Activated T-cell treated with anti-CD3 and anti-CD28 coated beads for 1 hour (primary cell): ENCODE data around the gene SECTM1.
"Not testable (repeated sequence)": the region's sequence is repeated elsewhere in the genome, so short reads cannot be mapped to it uniquely, and the experiment has no call there.

Source experiments
- DNase-seq: peaks from one replicate; pipeline ENCODE4 v3.0.0-alpha.2; 2020; ENCODE audit warnings: low read depth

SECTM1 gene

DNA sequence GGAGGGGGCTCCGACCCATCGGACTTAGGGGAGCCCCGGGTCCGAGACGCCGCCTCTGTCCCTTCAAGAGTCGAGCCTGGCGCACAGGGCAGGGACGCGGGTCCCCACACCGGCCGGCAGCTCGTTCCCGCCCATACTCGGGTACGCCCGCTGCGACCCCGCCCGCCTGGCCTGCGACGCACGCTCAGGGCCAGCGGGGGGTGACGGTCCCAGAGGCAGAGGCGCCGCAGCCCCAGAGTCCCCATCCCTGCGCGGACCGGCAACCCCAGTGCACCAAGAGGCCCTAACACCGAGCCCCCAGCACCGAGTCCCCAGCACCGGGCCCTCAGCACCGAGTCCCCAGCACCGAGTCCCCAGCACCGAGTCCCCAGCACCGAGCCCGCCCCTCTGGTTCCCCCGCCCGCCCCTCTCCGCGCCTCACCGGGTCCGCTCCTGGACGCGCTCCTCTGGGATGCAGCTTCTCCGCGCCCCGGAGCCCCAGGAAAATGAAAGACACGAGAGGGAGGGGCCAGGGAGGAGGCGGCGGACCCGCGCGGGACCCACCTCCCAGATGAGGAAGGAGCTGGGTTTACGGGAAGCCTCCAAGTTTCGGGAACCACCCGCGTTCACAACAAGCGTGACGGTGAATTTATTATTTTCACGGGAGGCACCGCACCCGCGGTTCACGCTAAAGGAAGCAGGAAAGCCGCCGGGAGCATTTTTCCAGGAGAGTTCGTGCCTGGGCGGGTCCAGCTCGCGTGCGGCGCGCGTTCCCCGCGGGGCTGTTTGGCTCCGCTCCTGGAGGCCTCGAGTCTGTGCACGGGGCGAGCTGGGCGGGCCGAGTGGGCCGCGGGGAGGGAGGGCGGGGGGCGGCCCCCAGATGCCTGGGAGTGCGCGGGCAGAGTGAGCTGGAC lies at the start of gene SECTM1:
Gene SECTM1 (minus strand): TSS at position 488 of the 893 bp plus-strand sequence. CDS start 6,526 bp downstream, outside the sequence.
- DNase-seq = no peak

DNA sequence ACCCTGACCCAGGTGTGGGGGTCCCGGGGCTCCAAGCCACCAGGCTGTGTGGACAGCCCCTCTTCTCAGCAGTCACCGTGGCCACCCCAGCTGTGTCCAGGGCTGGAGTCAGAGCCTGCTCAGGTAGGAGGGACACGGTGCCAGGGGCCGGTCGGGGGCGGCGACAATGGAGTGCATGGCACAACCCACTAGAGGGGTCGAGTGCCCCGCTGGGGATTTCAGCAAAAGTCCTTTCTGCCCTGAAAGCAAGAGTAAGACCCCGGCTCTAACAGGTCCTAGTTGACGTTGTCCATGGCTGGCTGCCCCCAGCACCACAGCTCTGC lies 49.3 kb upstream of the SECTM1 start:
- DNase-seq = no peak

DNA sequence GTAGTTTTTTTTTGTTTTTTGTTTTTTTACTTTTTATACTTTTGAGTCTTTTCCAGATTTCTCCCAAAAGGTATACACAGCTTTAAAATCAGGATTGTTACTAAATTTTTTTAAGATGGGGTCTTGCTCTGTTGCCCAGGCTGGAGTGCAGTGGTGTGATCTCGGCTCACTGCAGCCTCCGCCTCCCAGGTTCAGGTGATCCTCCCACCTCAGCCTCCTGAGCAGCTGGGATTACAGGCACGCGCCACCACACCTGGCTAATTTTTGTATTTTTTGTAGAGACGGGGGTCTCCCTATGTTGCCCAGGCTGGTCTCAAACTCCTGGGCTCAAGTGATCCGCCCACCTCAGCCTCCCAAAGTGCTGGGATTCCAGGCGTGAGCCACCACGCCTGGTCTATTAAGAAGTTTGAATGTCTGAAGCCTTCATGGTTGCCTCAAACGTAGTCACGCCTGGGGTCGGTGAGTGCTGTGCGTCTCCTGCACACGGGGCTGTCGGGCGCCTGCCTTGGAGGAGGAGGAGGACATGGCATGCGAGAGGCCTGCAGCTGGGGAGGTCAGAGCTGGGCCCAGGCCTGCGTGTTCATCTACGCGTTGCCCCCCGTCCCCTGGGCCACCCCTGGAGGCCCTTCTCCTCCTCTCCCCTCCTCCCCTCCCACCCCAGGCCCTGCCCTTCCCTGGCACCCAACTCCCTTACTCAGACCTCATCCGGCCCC lies 48.8 kb upstream of the SECTM1 start:
- not testable (repeated sequence) for DNase-seq

DNA sequence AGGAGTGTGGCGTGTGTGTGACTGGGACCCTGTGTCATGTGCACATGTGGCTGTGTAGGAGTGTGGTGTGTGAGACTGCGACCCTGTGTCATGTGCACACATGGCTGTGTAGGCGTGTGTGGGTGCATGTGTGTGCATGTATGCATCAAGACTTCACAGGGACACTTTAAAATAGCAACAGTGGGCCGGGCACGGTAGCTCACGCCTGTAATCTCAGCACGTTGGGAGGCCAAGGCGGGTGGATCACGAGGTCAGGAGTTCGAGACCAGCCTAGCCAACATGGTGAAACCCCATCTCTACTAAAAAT lies 48.1 kb upstream of the SECTM1 start:
- not testable (repeated sequence) for DNase-seq

DNA sequence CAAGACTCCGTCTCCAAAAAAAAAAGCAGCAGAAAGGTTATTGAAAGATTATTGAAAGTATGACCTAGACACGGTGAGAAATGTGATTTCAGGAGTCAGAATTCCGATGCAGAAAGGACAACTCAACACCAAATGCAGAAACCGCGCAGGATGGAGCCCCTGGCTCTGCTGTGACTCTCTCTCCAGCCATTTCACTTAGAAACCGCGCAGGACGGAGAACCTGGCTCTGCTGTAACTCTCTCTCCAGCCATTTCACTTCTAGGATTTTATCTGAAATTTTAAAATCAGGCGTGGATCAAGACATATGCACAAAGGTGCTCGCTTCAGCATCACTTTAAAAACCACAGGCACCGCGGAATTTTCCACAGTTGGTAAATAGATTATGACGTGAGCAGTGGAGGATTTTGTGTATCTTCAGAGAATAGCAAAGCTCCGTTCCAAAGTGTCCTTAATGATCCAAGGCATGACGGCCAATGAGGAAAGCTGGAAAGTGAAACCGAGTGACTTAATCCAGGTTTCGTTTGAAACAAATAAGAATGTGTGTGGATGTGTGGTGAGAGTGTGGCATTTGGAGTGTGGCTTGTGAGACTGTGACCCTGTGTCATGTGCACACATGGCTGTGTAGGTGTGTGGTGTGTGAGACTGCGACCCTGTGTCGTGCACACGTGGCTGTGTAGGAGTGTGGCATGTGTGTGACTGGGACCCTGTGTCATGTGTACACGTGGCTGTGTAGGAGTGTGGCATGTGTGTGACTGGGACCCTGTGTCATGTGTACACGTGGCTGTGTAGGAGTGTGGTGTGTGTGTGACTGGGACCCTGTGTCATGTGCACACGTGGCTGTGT lies 47.5 kb upstream of the SECTM1 start:
- DNase-seq = no peak

DNA sequence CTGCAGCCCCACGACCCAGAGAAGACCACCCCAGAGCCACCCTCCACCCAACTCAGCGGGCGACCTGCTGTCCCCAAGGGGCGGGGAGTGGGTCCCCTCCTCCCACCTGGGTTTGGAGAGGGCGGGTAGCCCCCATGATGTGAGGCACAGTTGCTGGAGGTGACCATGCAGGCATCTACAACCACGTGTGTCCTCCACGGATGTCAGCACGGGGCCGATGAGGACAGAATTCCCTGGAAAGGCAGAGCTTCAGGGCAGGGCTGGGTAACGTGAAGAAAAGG lies 45.1 kb upstream of the SECTM1 start:
- no peak for DNase-seq

DNA sequence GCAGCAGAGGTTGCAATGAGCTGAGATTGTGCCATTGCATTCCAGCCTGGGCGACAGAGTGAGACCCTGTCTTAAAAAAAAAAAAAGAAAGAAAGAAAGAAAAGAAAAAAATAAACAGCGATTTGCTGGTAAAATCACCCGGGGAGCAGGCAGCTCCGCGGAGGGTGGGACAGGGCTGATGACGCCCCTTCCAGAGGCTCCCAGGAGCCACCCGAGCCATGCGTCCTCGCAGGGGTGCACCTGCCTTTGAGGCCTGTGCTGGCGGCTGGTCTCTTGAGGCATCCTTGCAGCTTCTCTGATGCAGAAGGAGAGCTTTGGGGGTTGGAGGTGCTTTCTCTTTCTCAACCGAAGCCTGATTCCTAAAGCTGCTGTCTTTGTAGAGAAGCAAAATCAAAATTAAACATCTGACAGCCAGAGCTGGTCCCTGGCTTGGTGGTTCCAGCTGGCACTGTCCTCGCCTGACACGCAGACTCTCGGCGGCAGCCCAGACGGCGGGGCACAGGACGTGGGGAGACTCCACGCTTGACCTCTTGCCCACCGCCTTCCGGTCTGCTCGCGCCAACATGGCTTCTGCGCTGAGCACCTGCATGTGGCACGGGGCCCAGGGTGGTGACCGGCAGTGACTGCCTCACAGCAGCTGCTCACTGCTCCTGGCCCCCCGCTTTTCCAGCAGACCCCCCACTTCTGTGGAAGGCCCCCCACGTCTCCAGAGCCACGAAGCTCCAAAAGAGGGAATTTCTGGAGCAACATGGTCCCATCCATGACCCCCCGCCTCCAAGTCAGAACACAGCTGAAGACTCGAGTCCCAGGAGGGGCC lies 44.6 kb upstream of the SECTM1 start:
- no peak for DNase-seq

DNA sequence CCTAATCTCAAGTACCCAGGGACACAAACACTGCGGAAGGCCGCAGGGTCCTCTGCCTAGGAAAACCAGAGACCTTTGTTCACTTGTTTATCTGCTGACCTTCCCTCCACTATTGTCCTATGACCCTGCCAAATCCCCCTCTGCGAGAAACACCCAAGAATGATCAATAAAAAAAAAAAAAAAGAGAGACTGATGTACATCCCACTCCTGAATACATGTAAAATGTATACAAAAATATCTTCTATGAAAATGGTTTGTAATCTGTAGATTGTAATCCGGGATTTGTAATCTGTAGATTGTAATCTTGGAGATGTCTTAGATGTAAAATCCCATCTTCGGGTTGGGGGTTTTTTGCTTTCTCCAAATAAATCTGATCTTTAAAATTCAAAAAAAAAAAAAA lies 43.7 kb upstream of the SECTM1 start:
- not testable (repeated sequence) for DNase-seq

DNA sequence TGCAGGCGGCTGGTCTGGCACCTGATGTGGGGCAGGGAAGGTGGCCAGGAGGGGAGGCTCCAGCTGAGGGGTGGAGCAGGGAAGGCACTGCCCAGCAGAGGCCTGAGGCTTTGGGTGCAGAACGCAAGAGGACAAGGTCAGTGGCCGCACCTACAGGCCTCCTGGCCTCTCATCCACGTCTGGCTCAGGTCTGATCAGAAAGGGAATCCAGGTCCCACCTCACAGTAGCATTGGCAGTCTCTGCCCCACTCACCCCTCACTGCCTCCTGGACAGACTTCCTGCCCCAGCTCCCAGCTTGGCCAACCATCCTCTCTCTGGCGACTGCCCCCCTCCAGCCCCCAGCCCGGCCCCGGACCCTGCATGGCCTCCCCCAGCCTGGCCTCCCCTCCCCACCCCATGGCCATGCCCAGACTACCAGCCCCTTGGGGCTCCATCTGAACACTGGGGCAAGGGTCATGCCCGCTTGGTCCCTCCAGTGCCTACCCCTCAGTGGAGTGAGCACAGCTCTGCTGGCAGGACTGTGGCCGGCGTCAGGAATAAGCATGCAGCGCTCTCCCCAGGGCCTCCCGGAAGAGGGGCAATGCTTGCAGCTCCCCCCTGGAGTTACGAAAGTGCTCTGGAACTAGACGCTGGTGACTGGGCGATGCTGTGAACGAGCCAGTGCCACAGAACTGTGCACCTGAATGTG lies 42.6 kb upstream of the SECTM1 start:
- DNase-seq = no peak

DNA sequence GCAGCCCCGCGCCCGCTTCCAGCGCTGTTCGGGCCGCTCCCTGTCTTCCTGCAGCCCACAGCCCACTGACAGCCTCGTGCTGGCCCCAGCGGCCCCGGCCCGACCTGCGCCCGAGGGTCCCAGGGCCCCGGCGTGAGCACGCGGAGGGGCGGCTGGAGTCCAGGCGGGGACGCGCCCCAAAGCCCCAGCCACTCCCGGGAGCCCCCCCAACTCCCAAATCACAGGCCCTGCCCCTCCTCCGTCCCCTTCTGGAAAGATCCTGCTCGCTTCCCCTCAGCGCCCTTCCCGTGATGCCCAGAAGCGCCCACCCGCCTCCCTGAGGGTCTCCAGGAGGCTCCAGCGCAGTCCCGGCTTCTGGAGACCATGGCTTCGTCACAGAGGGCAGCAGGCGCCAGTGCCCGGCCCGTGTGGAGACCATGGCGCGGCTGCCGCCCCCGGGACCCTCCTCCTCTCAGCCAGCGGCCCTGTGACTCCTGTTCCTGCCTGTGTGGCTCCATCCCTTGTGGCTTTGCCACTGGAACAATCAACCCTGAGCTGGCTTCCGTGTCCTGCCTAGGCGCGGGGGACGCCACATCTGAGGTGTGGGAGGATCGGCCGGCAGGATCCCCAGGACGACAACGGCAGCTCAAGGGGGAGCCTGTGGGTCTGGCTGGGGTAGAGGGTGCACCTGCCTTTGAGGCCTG lies 41.9 kb upstream of the SECTM1 start:
- DNase-seq = no peak

DNA sequence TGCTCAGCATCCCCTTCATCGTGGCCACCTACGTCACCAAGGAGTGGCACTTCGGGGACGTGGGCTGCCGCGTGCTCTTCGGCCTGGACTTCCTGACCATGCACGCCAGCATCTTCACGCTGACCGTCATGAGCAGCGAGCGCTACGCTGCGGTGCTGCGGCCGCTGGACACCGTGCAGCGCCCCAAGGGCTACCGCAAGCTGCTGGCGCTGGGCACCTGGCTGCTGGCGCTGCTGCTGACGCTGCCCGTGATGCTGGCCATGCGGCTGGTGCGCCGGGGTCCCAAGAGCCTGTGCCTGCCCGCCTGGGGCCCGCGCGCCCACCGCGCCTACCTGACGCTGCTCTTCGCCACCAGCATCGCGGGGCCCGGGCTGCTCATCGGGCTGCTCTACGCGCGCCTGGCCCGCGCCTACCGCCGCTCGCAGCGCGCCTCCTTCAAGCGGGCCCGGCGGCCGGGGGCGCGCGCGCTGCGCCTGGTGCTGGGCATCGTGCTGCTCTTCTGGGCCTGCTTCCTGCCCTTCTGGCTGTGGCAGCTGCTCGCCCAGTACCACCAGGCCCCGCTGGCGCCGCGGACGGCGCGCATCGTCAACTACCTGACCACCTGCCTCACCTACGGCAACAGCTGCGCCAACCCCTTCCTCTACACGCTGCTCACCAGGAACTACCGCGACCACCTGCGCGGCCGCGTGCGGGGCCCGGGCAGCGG lies 41.2 kb upstream of the SECTM1 start:
- no peak for DNase-seq

DNA sequence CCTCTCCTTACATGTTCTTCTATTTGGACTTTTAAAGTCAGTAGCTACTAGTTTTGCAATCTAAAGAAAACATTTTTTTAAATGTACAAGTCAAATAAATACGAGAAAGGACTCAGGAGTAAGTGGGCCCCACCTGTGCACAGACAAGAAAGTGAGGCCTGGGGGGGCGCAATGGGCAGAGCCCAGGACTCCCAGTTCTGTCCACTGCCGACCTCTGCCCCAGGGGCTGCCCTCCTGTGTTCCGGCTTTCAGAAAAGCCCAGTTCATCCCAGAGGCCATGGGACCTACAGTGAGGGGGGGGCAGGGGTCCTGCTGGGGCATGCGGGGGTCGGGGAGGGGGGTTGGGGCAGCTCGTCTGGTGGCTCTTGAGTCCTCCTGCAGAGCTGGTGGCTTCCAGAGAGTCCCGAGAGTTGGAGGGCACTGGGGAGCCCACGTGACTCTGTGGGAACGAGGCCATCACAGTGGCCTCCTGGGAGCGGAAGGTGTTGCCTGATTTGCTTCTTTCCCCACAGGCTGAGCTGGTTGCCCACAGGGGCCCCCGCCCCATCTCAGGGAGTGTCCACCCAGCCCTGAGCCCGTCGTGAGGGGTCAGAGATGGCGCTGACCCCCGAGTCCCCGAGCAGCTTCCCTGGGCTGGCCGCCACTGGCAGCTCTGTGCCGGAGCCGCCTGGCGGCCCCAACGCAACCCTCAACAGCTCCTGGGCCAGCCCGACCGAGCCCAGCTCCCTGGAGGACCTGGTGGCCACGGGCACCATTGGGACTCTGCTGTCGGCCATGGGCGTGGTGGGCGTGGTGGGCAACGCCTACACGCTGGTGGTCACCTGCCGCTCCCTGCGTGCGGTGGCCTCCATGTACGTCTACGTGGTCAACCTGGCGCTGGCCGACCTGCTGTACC lies 40.4 kb upstream of the SECTM1 start:
- DNase-seq = no peak

DNA sequence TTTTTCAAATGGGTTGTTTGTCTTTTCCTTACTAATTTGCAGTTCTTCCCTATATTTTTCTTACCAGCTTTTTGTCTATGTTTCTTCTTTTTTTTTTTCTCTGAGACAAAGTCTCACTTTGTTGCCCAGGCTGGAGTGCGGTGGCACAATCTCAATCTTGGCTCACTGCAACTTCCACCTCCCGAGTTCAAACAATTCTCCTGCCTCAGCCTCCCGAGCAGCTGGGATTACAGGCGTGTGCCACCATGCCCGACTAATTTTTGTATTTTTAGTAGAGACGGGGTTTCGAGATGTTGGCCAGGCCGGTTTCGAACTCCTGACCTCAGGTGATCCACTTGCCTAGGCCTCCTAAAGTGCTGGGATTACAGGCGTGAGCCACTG lies 39.5 kb upstream of the SECTM1 start:
- DNase-seq = not testable (repeated sequence)

DNA sequence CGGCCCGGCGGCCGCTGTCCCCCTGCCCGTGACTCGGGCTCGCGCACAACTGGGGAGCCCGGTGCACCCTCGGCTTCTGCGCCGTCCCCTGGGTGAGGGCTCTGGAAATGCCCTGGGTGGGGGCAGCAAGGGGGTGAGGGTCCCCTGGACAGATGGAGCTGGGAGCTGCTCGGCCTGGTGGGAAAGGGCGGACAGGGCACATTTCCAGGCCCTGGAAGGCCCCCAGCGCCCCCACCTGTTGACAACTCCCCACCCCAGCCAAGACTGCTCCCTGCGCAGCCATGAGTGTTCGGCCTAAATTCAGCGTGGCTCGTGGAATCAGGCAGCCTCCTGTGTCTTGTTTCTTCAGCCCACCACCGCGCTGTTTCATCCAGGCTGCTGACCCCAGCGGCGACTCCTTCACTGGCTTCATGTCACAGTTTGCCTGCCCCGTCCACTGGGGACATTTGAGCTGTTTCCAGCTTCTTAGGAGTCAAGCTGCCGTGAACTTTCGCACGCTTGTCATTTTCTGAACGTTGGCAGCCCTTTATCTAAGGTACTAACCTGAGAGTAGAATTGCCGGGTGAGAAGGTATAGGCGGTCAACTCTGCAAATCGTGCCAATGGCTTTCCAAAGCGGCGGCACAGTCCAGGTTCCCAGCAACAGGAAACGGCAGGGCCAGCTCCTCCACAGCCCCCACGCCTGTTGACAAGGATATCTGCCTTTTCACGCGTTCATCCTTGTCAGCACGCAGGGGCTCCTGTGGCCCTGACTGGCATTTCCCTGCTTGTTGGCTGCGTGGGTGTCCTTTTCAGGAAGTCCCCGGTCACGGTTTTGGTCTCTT lies 38.9 kb upstream of the SECTM1 start:
- no peak for DNase-seq

DNA sequence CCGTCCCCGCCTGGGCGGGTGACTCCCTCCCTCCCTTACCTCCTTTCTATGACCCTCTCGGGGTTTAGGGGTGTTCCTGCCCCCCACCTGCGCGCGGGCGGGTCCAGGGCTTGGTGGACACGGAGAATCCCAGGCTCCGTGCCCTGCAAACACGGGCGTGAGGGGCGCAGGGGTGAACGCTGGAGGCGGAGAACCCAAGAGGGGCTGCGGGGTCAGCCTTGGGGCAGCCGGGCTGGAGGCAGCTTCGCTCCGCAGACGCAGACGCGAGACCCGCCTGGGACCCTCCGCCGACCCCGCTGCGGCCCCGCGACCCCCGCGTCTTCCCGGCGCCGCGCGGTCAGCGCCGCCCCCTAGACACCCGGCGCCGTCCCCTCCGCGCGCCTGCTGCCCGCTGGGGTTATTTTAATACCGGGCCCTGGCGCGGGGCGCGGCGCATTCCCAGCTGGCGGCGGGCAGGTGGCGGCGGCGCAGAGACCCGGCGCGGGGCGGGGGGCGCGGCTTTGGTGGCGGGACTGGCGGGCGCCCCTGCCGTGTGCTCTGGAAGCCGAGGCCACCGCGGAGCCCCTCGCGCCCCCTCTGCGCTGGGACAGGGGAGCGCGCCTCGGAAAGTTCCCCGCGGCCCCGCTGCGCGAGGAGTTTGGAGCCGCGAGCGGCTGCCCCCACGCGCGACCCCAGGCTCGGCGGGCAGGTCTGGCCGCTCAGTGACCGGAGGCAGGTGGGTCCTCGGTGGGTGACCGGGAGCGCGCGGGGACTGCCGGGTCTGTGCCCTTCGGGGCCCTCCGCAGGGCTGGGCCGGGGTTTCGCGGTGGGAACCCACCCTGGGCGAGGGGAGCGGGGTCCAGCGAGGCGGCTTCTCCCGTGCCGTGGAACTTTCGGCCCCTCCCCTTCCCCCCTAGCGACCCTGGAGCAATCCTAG lies 38.0 kb upstream of the SECTM1 start, which contains the start of gene UTS2R:
Gene UTS2R (plus strand): TSS at position 433 of the 916 bp plus-strand sequence. CDS start 2,560 bp downstream, outside the sequence.
- DNase-seq = no peak

DNA sequence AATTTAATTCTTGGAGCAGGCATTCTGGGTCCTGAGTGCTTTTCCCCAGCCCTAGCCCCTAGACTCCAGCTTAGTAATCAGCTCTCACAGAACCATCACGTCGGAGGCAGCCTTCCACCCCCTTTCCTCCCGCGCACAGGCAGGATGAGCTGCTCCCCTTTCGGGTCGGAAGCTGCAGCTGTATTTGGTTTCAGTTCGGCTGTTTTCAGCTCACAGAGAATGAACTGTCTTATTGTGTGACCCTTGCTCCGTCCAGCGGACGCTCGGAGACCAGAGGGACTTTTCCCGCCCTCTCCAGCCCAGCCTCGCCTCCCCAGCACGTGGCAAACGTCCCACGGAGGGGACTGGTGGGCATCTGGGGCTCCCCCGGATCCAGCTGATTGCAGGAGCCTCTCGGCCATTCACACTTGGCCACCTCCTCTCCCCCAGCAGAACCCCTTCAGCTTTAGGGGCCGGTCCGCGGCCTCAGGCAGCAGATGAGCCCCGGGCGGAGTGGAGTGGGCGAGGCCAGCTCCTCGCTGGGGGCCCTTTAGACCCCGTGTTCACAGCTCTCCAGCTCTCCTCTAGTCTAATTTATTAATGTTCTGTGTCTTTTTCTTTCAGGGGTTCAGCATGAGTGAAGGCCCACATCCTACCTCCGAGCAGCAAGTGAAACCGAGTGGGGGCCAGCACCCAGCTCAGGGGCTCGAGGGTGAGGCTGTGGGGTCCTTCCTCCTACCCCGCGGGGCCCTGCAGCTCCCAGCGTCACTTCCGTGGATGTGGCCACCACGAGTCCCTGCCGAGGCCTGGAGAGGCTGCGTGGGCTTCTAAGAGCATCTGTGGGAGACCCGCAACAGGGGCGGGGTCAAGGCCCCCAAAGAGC lies 37.1 kb upstream of the SECTM1 start:
- DNase-seq = no peak
